NCI-H2227 (cell line): Measurements from ENCODE around the gene POU5F2.

Experiments used
- DNase-seq: peaks from one replicate; lab custom pipeline; 2025; ENCODE audit not compliant: unreplicated experiment; lab: John Stamatoyannopoulos, UW

POU5F2 gene

DNA sequence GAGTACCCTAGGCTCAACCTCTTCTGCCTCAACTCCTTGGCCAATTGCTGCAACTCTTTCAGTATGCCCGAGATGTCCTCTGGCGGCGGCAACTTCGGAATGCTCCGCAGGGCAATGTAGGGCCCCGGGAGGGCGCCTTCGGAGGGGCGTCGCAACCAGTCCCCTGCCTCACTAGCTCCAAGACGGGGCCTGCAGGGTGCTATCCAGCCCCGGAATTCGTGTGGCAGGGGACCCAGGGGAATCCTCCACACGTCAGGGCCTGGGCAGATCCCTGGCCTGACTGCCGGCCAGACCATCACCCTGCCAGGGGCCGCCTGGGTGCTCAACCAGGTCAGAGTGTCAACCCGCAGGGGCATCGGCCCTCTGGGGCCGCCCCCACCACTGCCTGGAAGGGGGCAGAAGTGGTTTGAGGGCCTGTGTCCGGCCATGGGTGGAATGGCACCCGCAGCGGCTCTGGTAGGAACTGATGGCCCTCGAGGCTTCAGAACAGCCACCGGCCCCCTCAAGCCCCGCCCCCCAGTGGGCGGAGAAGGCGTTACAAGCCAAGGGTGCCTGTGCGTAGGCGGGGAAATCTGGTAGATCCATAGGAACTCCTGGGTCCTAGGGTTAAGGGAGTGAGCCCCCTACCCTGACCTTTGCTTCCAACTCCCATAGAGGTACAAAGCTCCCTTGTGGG lies at the start of gene POU5F2:
TSS of gene POU5F2 (minus strand) at position 465 of the 676 bp plus-strand sequence. CDS start at position 428, 37 bp downstream.
- no peak for DNase-seq

- no peak for DNase-seq
Measured at GRCh38 chr5:93790401-93790800, 49.0 kb upstream of the POU5F2 start.

GRCh38 chr5:93789173-93790067 lies 48.0 kb upstream of the POU5F2 start:
- no peak for DNase-seq

DNA sequence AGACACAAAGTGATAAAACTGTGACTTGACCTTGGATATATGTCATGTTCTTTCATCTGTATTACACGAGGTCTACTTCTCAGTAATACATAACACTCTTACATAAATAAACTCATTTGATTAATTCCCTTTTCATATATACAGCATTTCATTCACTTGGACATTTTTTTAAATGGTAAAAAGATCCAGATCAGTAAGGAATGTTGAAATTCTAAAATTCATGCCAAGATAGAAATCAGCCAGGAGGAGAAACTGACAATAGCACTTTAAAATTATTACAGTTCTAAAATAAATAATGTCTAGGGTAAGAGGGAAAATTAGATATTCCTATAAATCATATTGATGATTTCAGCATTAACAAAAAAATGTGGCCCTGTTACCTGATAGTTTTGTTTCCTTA lies 46.2 kb upstream of the POU5F2 start:
- DNase-seq: no peak

- no peak for DNase-seq
Measured at GRCh38 chr5:93785475-93785874, 44.1 kb upstream of the POU5F2 start.

DNA sequence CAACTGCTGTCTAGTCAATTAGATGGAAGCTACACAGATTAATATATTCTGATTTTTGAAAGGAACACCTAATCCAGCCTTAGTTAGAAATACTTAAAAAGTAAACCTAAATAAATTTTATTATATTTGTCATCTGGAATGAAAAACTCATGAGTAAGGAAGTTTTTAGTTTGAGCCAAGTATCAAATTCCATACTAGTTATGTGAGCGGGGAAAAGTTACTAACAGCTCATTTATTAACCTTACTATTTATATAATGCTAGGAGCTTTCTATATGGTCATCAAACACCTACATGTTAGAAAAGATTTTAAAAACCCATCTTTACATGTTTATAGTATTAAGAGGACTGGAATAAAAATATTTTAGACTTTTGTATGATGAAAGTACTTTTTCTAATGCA lies 41.6 kb upstream of the POU5F2 start:
- DNase-seq: no peak

DNA sequence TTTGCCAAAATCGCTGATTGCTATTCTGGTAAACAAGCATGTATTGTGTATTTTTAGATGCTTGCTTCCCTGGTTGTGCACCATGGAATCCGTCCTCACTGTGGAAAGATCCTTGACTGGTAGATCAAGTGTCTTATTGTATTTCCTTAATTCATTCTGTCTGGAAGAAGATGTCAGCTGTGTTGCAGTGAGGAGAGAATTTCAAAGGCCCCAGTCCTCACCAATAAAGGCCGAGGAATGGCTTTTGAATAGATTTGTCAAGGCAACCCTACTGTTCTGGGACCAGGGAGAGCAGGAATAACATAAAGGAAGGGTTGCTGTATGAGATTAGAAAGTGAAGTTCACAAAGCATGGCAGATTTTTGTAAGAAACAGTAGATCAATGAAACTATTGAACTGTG lies 36.2 kb upstream of the POU5F2 start:
- no peak for DNase-seq

DNA sequence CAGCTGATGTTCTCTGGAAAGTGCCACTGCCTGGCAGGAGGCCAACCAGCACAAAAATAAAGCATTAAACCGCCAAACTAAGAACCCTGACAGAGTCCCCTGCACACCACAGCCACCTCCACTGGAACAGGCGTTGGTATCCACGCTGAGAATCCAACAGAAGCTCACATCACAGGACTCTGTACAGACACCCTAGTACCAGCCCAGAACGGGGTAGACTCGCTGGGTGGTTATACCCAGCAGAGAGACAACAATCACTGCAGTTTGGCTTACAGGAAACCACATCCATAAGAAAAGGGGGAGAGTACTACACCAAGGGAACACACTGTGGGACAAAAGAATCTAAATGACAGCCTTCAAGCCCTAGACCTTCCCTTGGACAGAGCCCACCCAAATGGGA lies 15.0 kb upstream of the POU5F2 start:
- DNase-seq: no peak

DNA sequence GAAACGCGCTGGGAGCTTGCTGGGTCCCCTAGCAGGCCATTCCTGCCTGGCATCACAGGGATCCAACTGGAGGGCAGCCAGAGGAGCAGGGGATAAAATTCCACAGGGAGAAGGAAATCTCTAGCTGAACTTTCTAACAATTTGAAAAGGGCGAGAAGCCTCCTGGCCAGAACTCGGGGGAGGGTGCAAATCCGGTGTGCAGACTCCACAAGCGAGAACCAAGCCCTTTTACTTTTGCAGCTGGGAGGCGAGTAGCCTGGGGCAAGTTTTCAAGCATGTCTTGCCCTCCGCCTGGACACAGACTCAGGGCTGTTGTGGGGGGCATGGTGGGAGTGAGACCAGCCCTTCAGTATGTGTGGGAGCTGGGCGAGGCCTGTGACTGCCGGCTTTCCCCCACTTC lies 14.3 kb upstream of the POU5F2 start:
- DNase-seq: no peak

DNA sequence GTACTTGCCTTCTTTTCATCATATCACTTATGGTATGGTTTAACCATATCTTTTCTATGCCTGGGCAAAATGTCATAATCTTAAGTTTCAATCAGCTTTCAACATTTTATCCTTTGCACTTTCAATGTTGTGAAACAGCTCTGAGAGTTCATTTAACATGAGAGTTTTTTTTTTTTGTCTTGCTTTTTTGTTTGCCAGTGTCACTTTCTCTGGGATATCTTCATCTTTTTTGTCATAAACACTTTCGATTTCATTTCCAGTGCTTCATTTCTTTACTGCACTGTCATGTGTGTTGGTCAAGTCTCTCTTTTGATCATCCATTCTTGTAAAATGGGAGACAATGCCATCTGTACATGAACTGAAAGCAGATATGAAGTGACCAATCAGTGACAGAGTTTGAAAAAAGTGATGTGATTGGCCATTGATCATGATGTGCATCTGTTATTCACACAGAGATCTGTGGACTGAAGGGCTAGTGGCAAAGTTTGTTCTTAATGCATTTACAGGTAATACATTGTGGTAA lies 7.5 kb upstream of the POU5F2 start:
- DNase-seq: no peak

DNA sequence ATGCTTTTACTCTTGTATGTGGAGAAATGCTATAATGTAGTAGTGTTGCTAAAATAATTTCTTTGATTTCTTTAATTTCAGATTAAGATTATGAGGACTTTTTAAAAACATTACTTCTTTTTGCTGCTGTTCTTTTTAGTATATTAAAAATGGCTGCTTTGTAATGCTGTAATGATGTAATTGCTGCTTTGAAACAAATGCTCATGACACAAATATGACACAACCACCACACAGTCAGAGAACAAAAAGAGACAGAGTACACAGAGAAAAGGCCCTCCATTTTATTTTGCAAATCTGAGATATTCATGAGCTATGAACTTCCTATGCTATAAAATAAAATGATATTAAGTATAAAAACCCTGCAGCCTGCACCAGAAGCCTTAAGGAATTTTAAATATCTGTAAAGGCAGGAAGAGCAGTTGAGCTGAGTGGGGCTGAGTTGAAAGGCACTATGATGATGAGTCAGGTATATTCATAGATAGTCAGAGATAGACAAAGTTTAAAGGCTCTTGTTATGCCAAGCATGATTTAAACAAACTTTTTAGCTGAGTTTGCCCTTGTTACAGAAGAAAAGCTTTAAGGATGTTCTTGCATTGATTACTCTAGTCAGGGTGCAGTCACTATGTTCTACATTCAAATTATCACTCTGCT lies 5.1 kb upstream of the POU5F2 start:
- DNase-seq: no peak

- no peak for DNase-seq
Measured at GRCh38 chr5:93736284-93736683, 5.1 kb downstream of the POU5F2 start.

GRCh38 chr5:93735378-93735777 lies 6.0 kb downstream of the POU5F2 start:
- DNase-seq: no peak

GRCh38 chr5:93731987-93732386 lies 9.4 kb downstream of the POU5F2 start:
- no peak for DNase-seq

- DNase-seq: no peak
Measured at GRCh38 chr5:93726595-93726994, 14.8 kb downstream of the POU5F2 start.

GRCh38 chr5:93724791-93725190 lies 16.6 kb downstream of the POU5F2 start:
- DNase-seq: no peak

DNA sequence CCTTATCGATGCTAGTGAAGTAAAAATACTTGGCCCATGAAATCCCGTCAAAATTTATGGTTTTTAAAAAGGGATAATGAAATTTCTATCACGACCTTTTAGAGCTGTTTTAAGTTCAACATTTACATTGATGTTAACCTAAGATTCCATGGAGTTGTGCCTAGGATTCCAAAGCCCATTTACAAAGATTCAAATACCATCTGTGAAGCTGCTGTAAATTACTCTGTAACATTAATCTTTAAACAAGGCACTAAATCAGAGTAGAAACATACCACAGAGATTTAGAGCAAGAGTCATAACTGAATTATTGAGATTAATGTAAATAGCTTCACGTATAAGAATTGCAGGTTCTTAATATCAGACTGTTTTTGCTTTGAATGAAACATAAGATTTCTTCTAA lies 17.7 kb downstream of the POU5F2 start:
- no peak for DNase-seq

GRCh38 chr5:93723005-93723404 lies 18.4 kb downstream of the POU5F2 start:
- peak; percentile 30 for DNase-seq

DNA sequence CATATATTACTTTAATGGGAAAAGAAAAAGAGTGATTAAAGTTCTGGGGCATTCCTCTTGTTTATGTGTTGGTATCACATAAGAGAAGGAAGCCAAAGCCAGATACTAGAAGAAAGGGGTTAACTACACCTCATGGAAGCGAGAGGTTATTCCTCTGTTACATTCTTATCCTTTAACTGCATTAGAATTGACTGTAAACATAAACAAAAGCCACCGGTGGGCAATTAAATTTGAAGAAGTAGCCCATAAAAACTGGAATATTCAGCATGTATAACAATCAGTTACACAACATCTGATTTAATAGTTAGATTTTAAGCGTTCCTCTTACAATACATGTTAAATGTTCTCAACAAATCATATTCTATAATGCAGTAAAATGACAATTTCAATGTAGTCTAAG lies 18.8 kb downstream of the POU5F2 start:
- DNase-seq: no peak

GRCh38 chr5:93721511-93721910 lies 19.9 kb downstream of the POU5F2 start:
- no peak for DNase-seq

DNA sequence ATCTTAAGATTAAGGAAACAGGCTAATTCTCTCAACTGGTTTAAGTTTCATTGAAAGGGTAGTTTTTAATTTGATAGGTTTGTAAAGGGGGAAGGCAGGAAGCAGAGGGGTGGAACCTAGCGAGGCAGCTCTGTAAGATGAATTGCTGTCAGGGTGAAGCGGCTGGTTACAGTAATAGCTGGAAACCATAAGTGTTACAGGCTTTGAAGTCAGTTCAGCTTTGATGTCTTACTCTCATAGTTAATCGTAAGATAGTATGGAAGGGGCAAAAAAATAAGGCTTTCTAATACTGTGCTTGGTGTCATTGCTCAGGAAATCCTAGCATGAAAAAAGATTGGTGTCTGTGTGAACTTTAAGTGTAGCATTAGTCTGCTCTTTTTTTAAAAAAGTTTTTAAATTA lies 20.3 kb downstream of the POU5F2 start:
- peak; percentile 6 for DNase-seq

GRCh38 chr5:93717162-93717561 lies 24.2 kb downstream of the POU5F2 start:
- peak; percentile 26 for DNase-seq
